RWPE1 (cell line): Measurements from ENCODE around the gene PDZRN3.

Source experiments
- CTCF ChIA-PET: fragments of 350-600 bp; sonication (Branson Sonifier 250); formaldehyde crosslinking; extraction: SDS; loops from one replicate; lab custom pipeline; 2021; lab: Yijun Ruan, JAX
- POLR2A ChIA-PET: fragments of 400-600 bp; formaldehyde crosslinking; extraction: SDS; loops from one replicate; lab custom pipeline; 2020; ENCODE audit warnings: antibody characterized with exemption; ENCODE audit not compliant: low non-redundant PET; lab: Yijun Ruan, JAX
- DNase-seq: peaks from one replicate; pipeline ENCODE4 v3.0.0; 2012; ENCODE audit warnings: low spot score
- H3K27ac ChIP-seq: fragments of 450-650 bp; 2 replicates; pipeline ENCODE4 v1.5.1; 2017
- CTCF ChIP-seq: fragments of 450-650 bp; conservative IDR thresholded peaks from 2 replicates; pipeline ENCODE4 v1.5.1; 2017; ENCODE audit warnings: low read depth, mild to moderate bottlenecking

PDZRN3 gene

DNA sequence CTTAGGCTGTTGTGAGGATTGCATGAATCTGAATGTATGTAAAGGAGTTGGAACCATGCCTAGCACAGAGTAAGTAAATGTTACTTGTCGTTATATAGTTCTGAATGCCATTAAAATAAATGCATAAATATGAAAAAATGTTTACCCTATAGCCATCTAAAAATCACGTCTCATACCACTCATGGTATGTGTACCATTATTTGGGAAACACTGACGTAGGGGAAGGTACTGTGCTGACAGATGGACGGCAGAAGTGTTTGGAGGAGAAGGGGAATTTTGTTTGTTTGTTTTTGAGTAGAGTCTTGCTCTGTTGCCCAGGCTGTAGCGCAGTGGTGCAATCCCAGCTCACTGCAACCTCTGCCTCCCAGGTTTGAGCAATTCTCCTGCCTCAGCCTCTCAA lies 30.5 kb upstream of the PDZRN3 start:
- no peak for TF ChIP-seq CTCF
- H3K27ac ChIP-seq = no peak overlapping the region
- no peak for DNase-seq
- CTCF ChIA-PET = no interaction called here
- POLR2A ChIA-PET = no interaction called here

- CTCF ChIA-PET = no interaction called here
- no peak for TF ChIP-seq CTCF
Measured at GRCh38 chr3:73653877-73654276, 29.1 kb upstream of the PDZRN3 start.

DNA sequence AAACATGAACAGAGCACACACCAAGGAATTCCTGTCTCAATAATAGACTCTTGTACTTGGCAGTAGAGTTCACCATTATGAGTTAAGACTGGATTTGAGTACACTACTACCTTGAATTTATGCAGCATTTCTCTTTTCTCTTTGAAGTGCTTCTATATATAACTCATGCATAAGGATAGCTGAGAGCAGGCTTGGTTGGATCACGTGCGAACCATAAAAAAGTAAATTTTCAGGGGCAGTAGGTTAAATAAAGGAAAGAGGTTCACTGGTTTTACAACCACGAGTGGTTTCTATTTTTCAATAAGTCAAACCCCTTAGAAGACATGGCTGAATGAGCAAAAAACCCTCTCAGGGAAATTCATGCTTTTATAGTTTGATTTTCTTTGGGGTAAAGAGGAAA lies 28.6 kb upstream of the PDZRN3 start:
- CTCF ChIA-PET = no interaction called here
- DNase-seq = no peak

More at GRCh38 chr3:73653877-73654276, 29.1 kb upstream of the PDZRN3 start:
- POLR2A ChIA-PET = no interaction called here
- no peak for DNase-seq
- H3K27ac ChIP-seq = no peak overlapping the region

DNA sequence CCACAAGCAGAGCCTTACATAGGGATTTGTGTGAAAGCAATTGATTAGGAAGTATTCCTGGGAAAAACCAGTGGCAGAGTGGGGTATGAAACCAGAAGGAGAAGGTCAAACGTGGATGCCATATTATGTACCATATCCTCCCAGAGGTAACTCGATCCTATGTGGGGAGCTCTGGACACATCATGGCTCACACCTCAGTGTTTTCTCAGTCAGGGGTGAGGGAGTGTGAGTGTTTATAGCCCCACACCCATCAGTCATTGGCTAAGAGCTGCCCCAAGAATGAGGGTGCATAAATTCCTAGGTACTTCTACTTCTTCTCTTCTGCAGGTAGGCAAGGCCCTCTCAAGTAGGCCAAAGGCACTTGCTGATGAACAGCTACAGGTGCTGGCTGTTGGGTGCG lies 28.2 kb upstream of the PDZRN3 start:
- H3K27ac ChIP-seq = no peak overlapping the region
- POLR2A ChIA-PET = no interaction called here
- CTCF ChIA-PET = no interaction called here
- DNase-seq = no peak
- TF ChIP-seq CTCF = no peak

More for the DNA sequence above, 28.6 kb upstream of the PDZRN3 start:
- H3K27ac ChIP-seq = no peak overlapping the region
- POLR2A ChIA-PET = no interaction called here
- TF ChIP-seq CTCF = no peak

DNA sequence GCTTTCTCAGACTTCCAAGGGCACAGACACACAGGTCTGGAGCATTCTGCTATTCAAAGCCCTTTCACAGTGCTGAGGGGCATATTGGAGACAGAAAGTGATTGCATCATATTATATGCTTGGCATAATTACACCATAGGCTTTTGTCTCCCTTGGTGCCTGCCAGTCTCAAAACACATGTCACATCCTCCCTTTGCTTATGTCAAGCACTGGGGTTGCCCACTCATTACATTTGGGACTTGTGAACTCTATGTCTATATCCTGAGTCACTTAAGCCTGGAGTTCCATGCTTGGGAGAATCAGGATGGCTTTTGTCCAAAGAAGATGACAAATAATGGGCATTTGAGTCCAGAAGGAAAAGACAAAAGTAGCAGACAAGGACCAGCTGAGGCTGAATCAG lies 12.3 kb upstream of the PDZRN3 start:
- POLR2A ChIA-PET = no interaction called here
- no peak for DNase-seq
- H3K27ac ChIP-seq = no peak overlapping the region
- CTCF ChIA-PET = no interaction called here
- no peak for TF ChIP-seq CTCF

- POLR2A ChIA-PET = no interaction called here
- no peak for TF ChIP-seq CTCF
- no peak for DNase-seq
- CTCF ChIA-PET = interaction anchor here (0.6 to 0.7 kb wide), 2 partner anchors 127 to 1366 kb away, joined by 3 read pairs; no protein-coding TSS in a partner anchor
- no peak overlapping the region for H3K27ac ChIP-seq
Measured at GRCh38 chr3:73635254-73635653, 10.5 kb upstream of the PDZRN3 start.
